Activated T-cell treated with anti-CD3 and anti-CD28 coated beads, Interleukin-2, amount 50 U/mL, for 72 hours (primary cell): ENCODE data around the gene DOCK9. TPM values are rescaled to one million over a fixed set of nuclear protein-coding genes. Genes with fewer than 3 reads are reported as not detected.

Experiments used
- ATAC-seq, 2 donors: fragments of 150-1000 bp; cut with Tn5 transposase; replicated peaks in 1 of 2; 2 replicates each; pipeline ENCODE4 v1.10.0; 2021; ENCODE audit warnings: moderate library complexity in 2 of 2, mild to moderate bottlenecking in 1 of 2
- DNase-seq, 2 donors: peaks; one replicate each; pipeline ENCODE4 v3.0.0; 2021 to 2022; ENCODE audit warnings: mixed read lengths in 1 of 2
- H3K27ac Mint-ChIP-seq: one replicate; pipeline ENCODE4 v1.8.0; 2022; ENCODE audit warnings: mild to moderate bottlenecking, moderate library complexity, mixed read lengths
- H3K27me3 Mint-ChIP-seq: one replicate; pipeline ENCODE4 v1.8.0; 2022; ENCODE audit warnings: low read depth, mixed read lengths
- H3K36me3 Mint-ChIP-seq, 2 donors: one replicate each; pipeline ENCODE4 v1.8.0; 2022; ENCODE audit warnings: mixed read lengths in 2 of 2, mild to moderate bottlenecking in 1 of 2; ENCODE audit not compliant: insufficient read depth in 2 of 2
- H3K4me1 Mint-ChIP-seq: one replicate; pipeline ENCODE4 v1.8.0; 2022; ENCODE audit warnings: low read depth, mixed read lengths
- H3K4me3 Mint-ChIP-seq, 2 donors: one replicate each; pipeline ENCODE4 v1.8.0; 2022; ENCODE audit warnings: mild to moderate bottlenecking in 2 of 2, mixed read lengths in 2 of 2, moderate library complexity in 2 of 2
- H3K9me3 Mint-ChIP-seq, 2 donors: one replicate each; pipeline ENCODE4 v1.8.0; 2022; ENCODE audit warnings: mixed read lengths in 2 of 2
- total RNA-seq, 2 donors: library from RNA; stranded (reverse); gene quantifications; one replicate each; pipeline ENCODE4 v1.2.3, GENCODE V29; 2022

DOCK9 gene
- total RNA-seq, 2 donors from 2014 or later: 51.6 to 71.5 TPM

DNA sequence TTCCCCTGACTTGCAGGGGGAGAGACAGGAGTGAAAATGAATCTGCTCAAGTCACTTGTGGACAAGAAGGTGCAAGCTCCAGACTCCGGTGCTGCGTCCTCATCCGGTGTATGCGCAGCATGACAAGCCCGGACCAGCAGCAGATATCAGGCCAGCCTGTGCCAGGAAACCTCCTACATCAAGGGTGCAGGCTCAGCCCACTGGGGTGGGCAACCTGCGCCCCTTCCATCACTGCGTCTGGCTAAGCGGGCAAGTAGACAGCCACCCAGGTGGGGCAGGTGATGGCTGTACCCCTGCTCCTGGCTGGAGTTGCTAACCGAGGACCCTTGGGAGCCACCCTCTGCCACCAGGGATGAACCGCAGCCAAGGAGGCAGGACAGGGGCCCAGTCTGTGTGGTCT lies 192.5 kb downstream of the DOCK9 start:
- Mint-ChIP-seq H3K4me1 (no peaks in the 10 kb centered on the region), H3K4me3 (no peak overlapping the region), H3K27ac (no peak overlapping the region), H3K27me3 (peaks cover 49% of the 10 kb centered on the region), H3K36me3 (no peaks in the 10 kb centered on the region), H3K9me3 (peaks cover 2% of the 10 kb centered on the region in 2 donors)
- DNase-seq (no peak), ATAC-seq (no peak)

DNA sequence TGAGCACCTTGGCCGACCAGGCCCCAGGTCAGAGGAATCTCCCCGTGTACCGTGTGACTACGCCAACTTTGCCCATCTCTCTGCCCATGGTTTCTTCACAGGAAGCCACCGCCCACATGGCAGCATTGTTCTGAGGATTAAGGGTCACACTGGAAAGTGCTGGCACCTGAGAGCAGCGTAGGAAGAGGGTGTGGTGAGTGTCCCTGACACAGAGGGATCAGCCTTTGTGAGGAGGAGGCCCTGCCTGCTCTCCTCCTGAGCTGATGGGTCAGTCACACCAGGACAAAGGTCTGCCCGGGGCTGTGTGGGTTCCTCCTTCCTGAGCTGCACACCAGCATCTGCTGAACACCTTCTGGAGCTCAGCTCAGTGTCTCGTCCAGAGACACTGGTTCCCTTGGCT lies 193.2 kb downstream of the DOCK9 start:
- Mint-ChIP-seq H3K4me3 (no peak overlapping the region), H3K4me1 (no peaks in the 10 kb centered on the region), H3K27me3 (peaks cover 49% of the 10 kb centered on the region), H3K9me3 (peaks cover 2% of the 10 kb centered on the region in 2 donors), H3K36me3 (no peaks in the 10 kb centered on the region), H3K27ac (no peak overlapping the region)
- DNase-seq (no peak), ATAC-seq (no peak)

- Mint-ChIP-seq H3K27ac (no peak overlapping the region), H3K9me3 (peaks cover under 1 to 2% of the 10 kb centered on the region in 2 donors), H3K36me3 (no peaks in the 10 kb centered on the region), H3K27me3 (peaks cover 49% of the 10 kb centered on the region), H3K4me1 (no peaks in the 10 kb centered on the region), H3K4me3 (no peak overlapping the region)
- ATAC-seq (no peak), DNase-seq (no peak)
Observed at GRCh38 chr13:98783856-98784478, 193.9 kb downstream of the DOCK9 start.

DNA sequence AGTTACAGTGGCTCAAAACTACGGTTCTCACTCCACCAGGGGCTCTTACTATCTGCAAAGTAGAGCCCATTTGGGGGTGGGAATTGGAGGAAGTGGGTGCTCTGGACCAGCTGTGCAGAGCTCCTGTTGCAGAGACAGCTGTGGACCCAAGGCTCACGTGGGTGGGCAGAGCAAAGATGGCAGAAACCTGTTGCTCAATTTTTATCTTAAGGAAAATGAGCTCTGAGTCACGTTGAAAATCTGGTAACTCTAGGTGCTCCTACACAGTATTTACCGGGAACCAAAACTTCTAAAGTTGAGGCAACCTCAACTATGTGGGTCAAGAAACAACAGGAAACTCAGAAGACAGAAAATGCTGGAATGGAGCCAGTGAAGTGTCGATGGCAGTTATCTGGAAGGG lies 195.2 kb downstream of the DOCK9 start:
- ATAC-seq: no peak
- H3K4me3 Mint-ChIP-seq: no peak overlapping the region
- H3K9me3 Mint-ChIP-seq: peaks cover 0 to 2% of the 10 kb centered on the region in 2 donors
- no peaks in the 10 kb centered on the region for H3K36me3 Mint-ChIP-seq
- H3K27me3 Mint-ChIP-seq: peaks cover 47% of the 10 kb centered on the region
- H3K4me1 Mint-ChIP-seq: no peaks in the 10 kb centered on the region
- DNase-seq: no peak
- H3K27ac Mint-ChIP-seq: no peak overlapping the region

GRCh38 chr13:98781905-98782304 lies 196.0 kb downstream of the DOCK9 start:
- Mint-ChIP-seq H3K4me1 (no peaks in the 10 kb centered on the region), H3K27me3 (peaks cover 40% of the 10 kb centered on the region), H3K36me3 (no peaks in the 10 kb centered on the region), H3K27ac (no peak overlapping the region), H3K9me3 (peaks cover 0 to 2% of the 10 kb centered on the region in 2 donors), H3K4me3 (no peak overlapping the region)
- no peak for DNase-seq
- ATAC-seq: no peak

DNA sequence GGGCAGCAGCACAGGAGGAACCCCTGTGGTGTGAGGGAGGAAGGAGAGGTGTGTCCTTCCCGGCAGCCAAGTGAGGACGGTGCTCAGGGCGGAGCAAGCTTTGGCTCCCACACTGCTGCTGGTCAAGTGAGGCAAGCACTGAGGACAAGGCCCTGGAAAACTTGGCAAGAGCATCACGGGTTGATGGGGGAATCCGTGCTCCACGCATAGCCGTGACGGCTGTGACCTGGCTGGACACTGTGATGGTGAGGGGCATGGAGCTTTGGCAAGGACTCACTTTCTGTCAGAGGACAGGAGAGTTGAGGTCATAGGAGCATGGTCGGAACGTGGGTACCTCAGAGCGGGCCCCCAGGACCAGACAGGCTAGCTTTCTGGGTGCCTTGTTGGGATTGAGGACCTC lies 196.4 kb downstream of the DOCK9 start:
- Mint-ChIP-seq H3K4me1 (no peaks in the 10 kb centered on the region), H3K9me3 (peaks cover 0 to 2% of the 10 kb centered on the region in 2 donors), H3K36me3 (no peaks in the 10 kb centered on the region), H3K4me3 (no peak overlapping the region), H3K27ac (no peak overlapping the region), H3K27me3 (peaks cover 36% of the 10 kb centered on the region)
- DNase-seq (no peak), ATAC-seq (no peak)

DNA sequence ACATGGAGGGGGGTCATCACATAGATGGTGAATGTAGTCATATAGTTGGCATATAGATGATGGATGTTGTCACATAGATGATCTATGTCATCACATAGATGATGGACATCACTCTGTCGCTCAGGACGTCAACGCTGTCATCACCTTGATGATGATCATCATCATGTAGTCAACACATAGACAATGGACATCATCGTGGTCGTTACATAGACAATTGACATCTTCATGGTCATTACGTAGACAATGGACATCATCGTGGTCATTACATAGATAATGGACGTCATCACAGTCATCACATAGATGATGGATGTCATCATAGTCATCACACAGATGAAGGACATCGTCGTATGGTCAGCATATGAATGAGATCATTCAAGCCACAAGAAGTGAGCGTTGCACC lies 196.8 kb downstream of the DOCK9 start:
- Mint-ChIP-seq H3K27ac (no peak overlapping the region), H3K9me3 (peaks cover 0 to 2% of the 10 kb centered on the region in 2 donors), H3K4me3 (no peak overlapping the region), H3K36me3 (no peaks in the 10 kb centered on the region), H3K4me1 (no peaks in the 10 kb centered on the region), H3K27me3 (peaks cover 31% of the 10 kb centered on the region)
- DNase-seq: no peak
- ATAC-seq: no peak

GRCh38 chr13:98780451-98780850 lies 197.4 kb downstream of the DOCK9 start:
- Mint-ChIP-seq H3K27me3 (peaks cover 31% of the 10 kb centered on the region), H3K4me1 (no peaks in the 10 kb centered on the region), H3K36me3 (no peaks in the 10 kb centered on the region), H3K9me3 (peaks cover 0 to 2% of the 10 kb centered on the region in 2 donors), H3K4me3 (no peak overlapping the region), H3K27ac (no peak overlapping the region)
- ATAC-seq (no peak), DNase-seq (no peak)

- no peaks in the 10 kb centered on the region for H3K36me3 Mint-ChIP-seq
- H3K4me1 Mint-ChIP-seq: no peaks in the 10 kb centered on the region
- DNase-seq (no peak), ATAC-seq (no peak)
- no peak overlapping the region for H3K4me3 Mint-ChIP-seq
- H3K27me3 Mint-ChIP-seq: peaks cover 31% of the 10 kb centered on the region
- no peak overlapping the region for H3K27ac Mint-ChIP-seq
- peaks cover 0 to 2% of the 10 kb centered on the region in 2 donors for H3K9me3 Mint-ChIP-seq
Observed at GRCh38 chr13:98779695-98780094, 198.2 kb downstream of the DOCK9 start.

- peaks cover 31% of the 10 kb centered on the region for H3K27me3 Mint-ChIP-seq
- H3K27ac Mint-ChIP-seq: no peak overlapping the region
- H3K4me3 Mint-ChIP-seq: no peak overlapping the region
- ATAC-seq (no peak), DNase-seq (no peak)
- no peaks in the 10 kb centered on the region for H3K36me3 Mint-ChIP-seq
- no peaks in the 10 kb centered on the region for H3K4me1 Mint-ChIP-seq
- H3K9me3 Mint-ChIP-seq: peaks cover 0 to 2% of the 10 kb centered on the region in 2 donors
Observed at GRCh38 chr13:98778749-98779148, 199.1 kb downstream of the DOCK9 start.

GRCh38 chr13:98776644-98777043 lies 201.2 kb downstream of the DOCK9 start:
- ATAC-seq: no peak
- Mint-ChIP-seq H3K27ac (no peak overlapping the region), H3K4me1 (no peaks in the 10 kb centered on the region), H3K9me3 (peaks cover 0 to 2% of the 10 kb centered on the region in 2 donors), H3K27me3 (peaks cover 22% of the 10 kb centered on the region), H3K36me3 (peaks cover 0 to under 1% of the 10 kb centered on the region in 2 donors), H3K4me3 (no peak overlapping the region)
- no peak for DNase-seq

GRCh38 chr13:98775844-98776598 lies 201.8 kb downstream of the DOCK9 start:
- no peak overlapping the region for H3K27ac Mint-ChIP-seq
- H3K4me1 Mint-ChIP-seq: no peaks in the 10 kb centered on the region
- DNase-seq (no peak), ATAC-seq (no peak)
- peaks cover 16% of the 10 kb centered on the region for H3K27me3 Mint-ChIP-seq
- peaks cover 0 to 3% of the 10 kb centered on the region in 2 donors for H3K36me3 Mint-ChIP-seq
- no peak overlapping the region for H3K4me3 Mint-ChIP-seq
- H3K9me3 Mint-ChIP-seq: peaks cover 0 to 4% of the 10 kb centered on the region in 2 donors

- H3K36me3 Mint-ChIP-seq: peaks cover 0 to 4% of the 10 kb centered on the region in 2 donors
- no peak overlapping the region for H3K4me3 Mint-ChIP-seq
- H3K4me1 Mint-ChIP-seq: no peaks in the 10 kb centered on the region
- ATAC-seq (no peak), DNase-seq (no peak)
- H3K27me3 Mint-ChIP-seq: peaks cover 14% of the 10 kb centered on the region
- H3K9me3 Mint-ChIP-seq: peaks cover 0 to 7% of the 10 kb centered on the region in 2 donors
- no peak overlapping the region for H3K27ac Mint-ChIP-seq
Observed at GRCh38 chr13:98775386-98775785, 202.5 kb downstream of the DOCK9 start.
